PC-9 (cell line): ENCODE results near the gene AGAP1.

ENCODE experiments used
- CTCF ChIP-seq: fragments of 200-600 bp; sonication (generic); conservative IDR thresholded peaks from 2 replicates; pipeline ENCODE4 v1.6.1; 2017; ENCODE audit warnings: mixed run types, antibody characterized with exemption, mild to moderate bottlenecking, moderate library complexity
- EZH2 ChIP-seq: fragments of 200-600 bp; sonication (generic); IDR thresholded peaks from 2 replicates; pipeline ENCODE4 v1.8.0; 2017; ENCODE audit warnings: antibody characterized with exemption, low read depth

GRCh38 chr2:235566931-235567495 lies 73.2 kb downstream of the AGAP1 start:
- TF ChIP-seq CTCF (no peak), EZH2 (no peak)
